Jurkat, Clone E6-1 (cell line): ENCODE results near the gene LSS. TPM values are rescaled to one million over a fixed set of nuclear protein-coding genes. Genes with fewer than 3 reads are reported as not detected.

Experiments used
- DNase-seq: peaks from one replicate; pipeline ENCODE4 v3.0.0-alpha.2; 2011; ENCODE audit warnings: low read depth, low spot score
- H3K4me3 ChIP-seq: 2 replicates; pipeline ENCODE4 v1.5.1; 2011; ENCODE audit warnings: mild to moderate bottlenecking, low read length, control low read depth, moderate library complexity
- polyA plus RNA-seq: library from polyadenylated mRNA; unstranded; fragments of >200 nt; gene quantifications from one replicate; pipeline ENCODE4 v1.2.1, GENCODE V29; 2012; ENCODE audit warnings: missing spikeins; ENCODE audit not compliant: insufficient read length, insufficient read depth

Gene LSS
- polyA plus RNA-seq = 70.2 TPM

DNA sequence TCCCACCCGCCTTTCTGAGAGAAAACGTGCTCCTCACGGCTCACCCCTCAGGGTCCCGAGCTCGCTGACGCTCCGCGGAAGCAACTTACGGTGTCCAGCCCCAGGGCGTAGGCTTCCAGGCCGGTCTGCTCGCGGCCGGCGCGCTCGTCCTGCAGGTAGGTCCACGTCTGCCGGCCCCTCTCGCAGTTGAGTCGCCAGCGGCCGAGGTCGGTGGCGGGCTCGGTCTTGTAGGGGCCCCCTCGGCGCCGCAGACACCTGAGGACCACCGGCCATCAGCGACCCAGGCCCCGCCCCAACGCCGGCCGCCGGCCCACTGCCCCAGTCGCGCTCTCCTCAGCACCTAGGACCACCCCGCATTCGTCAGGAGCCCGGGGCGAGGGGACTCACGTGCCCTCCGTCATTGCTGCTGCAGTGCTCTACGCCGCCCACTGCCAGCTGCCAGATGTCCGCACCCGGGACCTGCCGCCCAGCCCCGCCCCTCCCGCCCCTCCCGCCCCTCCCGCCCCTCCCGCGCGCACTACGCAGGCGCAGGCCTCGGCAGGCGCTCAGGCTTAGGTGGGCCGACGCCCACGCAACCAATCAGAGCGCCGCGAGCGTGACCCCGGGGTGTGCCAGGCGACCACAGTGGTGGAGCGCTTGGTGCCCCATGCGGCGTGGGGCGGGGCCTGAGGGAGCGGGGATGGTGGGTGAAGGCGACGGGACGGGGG lies at the start of gene LSS:
Gene LSS (minus strand): TSS at position 430 of the 707 bp plus-strand sequence. CDS start 29 bp downstream, at position 401.
- peak; percentile 97 for DNase-seq

DNA sequence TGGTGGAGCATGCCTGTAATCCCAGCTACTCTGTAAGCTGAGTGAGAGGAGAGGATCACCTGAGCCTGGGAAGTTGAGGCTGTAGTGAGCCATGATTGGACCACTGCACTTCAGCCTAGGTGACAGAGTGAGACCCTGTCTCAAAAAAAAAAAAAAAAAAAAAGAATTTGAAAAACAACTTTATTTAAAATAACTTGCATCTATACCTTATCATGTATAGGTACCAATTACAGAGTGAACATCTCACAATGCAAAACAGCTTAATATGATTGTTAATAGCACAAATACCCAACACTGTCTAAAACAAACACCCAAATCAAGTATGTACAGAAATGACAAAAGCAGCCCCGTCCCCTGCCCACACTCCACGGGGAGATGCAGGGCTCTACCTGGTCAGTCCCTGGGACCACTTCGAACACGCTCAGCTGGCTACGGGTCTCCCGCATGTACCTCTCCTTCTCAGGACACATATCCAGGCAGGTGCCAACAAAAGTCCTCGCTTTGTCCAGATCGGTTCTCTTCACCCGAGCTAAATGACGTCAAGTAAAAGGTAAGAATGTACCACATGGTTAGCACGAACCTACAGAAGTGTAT lies 46.3 kb upstream of the LSS start:
- no peak for DNase-seq
- no peak overlapping the region for H3K4me3 ChIP-seq

More for the DNA sequence above, at the start of gene LSS:
- H3K4me3 ChIP-seq = peak within 1 kb of the TSS; percentile 80

DNA sequence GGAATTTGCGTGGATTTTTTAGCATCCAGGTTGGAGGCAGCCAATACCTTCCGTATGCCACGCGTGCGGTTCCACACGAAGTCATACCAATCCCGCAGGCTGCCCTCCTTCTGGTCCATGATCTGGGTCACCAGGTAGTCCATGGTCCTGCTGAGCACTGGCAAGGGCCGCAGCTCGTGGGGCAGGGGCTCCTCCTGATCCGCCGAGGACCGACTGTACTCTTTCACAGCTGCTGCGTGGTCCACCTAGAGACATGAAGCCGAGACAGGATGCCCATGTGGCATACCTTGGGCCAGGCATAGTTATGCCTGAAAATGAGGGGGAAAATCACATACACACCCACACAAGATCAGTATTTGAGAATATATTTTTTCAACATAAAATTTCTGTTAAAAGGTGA lies 44.8 kb upstream of the LSS start:
- no peak overlapping the region for H3K4me3 ChIP-seq
- no peak for DNase-seq

DNA sequence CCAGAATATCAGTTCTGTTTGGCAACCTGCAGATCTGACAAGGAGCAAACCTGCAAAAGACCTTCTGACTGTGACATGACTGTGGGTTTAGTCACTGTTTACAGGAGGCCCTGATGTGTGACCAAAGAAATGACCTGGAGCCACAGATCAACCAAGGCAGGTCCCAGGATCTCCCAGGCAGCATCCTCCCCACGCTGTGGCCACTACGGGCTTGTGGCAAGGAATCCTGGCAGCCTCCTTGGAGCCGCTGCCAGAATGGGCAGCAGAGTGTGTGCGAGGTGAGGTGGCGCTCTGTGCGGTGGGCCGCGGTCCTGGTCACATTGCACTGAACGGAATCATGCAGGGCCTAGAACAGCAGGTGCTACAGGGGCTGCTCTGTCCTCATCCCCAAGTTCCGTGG lies 40.9 kb upstream of the LSS start:
- DNase-seq = no peak
- no peak overlapping the region for H3K4me3 ChIP-seq

DNA sequence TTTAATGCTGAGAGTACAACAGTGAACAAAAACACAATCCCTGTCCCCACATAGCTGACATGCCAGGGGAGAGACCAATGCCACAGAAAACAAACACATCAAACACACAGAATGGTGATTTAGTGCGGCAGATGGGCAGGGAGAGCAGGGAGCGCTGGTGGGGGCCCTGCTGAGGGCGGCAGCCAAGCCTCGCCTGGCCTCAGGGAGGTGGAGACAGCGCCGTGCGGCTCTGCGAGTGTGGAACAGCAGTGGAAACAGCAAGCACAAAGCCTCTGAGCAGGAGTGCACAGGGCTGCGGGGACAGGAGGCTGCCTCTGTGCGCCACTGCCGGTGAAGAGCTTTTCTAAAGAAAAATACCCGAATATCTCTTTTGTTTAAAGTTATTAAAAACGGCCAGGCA lies 39.8 kb upstream of the LSS start:
- no peak for DNase-seq

DNA sequence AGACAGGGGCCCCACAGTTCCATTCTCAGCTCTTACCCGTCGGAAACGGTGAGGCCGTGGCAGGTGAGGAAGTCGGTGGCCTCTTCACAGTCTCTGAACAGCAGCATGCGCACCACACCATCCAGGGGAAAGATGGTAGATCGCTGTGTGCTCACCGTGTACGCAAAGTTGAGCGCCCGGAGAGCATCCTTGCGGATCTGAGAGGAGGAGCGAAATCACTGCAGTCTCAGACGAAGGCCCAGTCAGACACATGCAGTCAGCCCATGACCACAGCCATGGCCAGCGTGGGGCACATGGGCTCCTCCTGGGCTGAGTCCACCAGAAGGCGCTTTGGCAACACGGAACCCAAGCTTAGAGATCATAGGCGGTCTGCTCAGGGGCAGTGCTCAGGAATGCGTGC lies 38.4 kb upstream of the LSS start:
- no peak for DNase-seq
- H3K4me3 ChIP-seq = no peak overlapping the region

More for the DNA sequence above, 39.8 kb upstream of the LSS start:
- no peak overlapping the region for H3K4me3 ChIP-seq

DNA sequence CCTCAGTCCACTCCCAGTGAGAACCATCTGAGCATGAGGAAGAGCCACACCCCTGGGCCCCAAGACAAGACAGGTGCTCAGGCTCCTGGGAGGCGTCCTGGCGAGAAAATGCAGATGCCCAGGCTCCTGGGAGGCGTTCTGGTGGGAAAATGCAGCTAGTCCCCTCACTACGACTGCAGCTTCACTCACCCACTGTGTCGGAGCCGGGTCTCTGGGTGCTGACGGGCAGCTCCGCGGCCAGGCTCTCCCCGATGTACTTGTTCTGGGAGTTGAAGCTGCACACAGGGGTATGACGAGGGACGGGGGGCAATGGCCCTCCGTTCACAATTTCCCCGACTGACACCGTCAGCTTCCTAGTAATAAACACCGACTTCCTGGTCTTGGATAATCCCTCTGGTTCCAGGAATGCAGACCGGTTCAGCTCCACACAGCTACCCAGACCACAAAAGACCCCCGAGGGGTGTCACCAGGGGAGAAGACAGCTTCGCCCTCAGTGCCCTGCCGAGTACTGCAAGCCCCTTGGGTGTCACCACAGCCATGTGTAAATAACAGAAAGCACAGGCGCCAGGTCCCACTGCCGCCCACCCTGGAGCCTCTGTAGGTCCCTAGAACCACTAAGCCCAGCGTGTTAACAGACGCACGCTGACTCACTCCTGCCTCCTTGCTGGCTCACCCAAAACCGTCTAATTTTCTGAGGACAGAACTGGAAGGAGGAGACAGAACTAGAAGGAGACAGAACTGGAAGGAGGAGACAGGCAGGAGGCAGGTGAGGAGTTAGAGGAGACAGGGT lies 37.4 kb upstream of the LSS start:
- DNase-seq = no peak
- no peak overlapping the region for H3K4me3 ChIP-seq

DNA sequence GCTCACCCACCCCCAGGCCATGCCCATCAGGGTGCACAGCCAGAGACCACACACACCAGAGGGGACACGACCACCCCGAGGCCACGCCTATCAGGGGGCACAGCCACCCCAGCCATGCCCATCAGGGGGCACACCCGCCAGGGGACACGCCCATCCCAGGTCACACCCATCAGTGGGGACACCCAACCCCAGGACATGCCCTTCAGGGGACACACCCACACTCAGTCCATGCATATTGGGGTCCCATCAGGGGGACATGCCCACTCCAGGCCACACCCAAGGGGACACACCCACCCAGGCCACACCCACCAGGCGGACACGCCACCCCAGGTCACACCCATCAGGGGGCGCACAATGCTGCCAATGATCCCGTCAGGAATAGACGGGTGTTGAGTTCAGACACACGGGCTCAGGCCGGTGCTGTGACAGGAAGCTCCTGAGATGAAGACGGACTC lies 36.1 kb upstream of the LSS start:
- DNase-seq = no peak
- no peak overlapping the region for H3K4me3 ChIP-seq

DNA sequence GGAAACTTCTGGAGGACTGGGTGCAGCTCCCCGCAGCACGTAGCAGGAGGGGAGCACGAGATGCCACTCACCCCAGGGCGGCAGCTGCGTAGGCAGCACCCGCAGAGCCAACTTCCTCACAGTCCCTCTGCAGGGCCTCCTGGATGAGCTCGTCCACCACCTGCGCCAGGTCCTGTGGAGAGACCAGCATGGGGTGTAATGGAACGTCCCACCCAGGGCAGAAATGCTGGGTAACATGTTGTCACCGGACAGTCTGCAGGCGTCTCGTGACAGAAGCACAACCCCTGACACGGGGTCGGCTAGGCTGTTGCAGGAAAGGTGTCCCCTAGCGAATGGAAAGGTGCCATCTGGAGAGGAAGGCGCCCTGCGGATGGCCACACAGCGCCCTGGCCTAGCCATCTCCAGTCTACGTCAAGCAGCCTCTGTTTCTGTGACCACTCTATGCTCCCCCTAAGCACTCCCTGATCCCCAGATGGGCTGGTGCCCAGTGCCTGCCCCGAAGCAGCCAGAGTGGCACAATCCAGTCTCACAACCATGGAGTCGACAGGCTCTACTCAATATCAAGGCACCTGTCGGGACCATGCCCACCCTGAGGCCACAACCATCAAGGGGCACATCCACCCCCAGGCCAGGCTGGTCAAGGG lies 35.6 kb upstream of the LSS start:
- no peak overlapping the region for H3K4me3 ChIP-seq
- DNase-seq = no peak

DNA sequence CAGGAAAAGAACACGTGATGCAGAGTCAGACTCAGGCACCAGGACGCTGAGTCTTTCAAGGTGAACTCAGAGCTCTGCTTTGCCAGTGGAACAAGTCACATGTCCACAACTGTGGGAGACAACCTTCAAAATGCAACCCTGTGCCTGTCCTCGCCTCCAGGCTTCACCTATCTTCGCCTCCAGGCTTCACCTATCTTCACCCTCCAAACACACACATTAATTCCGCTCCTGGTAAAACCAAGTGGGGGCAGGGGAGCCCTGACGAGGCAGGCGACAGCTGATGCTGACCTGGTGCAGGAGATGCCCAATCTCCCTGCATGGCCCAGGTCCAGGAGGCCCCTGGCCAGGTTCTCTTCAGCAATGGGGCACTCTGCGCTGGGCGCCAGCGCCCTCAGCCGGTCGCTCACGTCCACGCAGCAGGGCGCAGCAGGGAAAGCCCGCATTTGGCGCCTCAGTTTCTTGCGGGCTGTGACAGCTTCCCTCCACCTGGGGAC lies 28.0 kb upstream of the LSS start:
- DNase-seq = no peak
- no peak overlapping the region for H3K4me3 ChIP-seq

DNA sequence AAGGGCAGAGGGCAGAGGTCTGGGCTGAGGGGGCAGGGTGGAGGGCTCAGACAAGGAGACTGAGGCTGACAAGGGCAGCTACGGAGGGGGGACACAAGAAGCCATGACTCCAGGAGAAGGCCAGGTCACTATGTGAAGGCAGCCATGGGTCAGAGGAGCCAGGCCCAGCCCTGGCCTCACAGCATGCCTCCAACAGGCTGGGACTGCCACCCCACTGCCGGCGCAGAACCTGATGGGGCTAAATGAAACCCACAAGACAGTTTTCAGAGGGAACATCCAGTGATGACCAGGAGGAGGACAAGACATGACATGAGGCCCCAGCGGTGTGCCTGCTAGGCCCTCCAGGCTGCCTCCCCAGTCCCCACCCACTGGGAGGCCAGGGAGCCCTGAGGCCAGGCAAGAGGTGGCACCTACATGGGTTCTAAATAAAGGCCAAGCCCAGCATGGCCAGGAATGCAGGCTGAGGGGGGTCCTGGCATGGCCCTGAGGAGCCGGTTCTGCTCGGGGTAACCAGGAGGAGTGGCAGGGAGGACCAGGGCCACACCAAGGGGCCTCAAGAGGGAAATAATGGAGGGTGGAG lies 27.3 kb upstream of the LSS start:
- no peak for DNase-seq
- no peak overlapping the region for H3K4me3 ChIP-seq

DNA sequence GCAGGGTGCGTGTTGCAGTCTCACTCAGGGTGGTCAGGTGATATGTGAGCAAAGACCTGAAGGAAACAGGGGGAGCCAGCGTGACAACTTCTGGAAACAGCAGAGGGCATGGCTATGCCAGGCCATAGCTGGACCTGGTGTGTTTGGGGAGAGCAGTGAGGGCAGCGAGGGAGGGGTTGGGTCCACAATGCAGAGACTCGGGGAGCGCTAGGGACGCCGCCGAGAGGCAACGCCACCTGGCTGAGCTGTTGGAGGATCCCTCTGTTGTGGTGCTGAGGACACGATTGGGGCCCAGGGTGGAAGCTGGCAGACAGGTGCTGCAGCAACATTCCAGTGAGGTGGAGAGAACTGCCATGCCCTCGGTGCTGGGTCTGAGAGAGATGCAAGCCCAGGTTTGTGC lies 26.6 kb upstream of the LSS start:
- H3K4me3 ChIP-seq = no peak overlapping the region
- no peak for DNase-seq

DNA sequence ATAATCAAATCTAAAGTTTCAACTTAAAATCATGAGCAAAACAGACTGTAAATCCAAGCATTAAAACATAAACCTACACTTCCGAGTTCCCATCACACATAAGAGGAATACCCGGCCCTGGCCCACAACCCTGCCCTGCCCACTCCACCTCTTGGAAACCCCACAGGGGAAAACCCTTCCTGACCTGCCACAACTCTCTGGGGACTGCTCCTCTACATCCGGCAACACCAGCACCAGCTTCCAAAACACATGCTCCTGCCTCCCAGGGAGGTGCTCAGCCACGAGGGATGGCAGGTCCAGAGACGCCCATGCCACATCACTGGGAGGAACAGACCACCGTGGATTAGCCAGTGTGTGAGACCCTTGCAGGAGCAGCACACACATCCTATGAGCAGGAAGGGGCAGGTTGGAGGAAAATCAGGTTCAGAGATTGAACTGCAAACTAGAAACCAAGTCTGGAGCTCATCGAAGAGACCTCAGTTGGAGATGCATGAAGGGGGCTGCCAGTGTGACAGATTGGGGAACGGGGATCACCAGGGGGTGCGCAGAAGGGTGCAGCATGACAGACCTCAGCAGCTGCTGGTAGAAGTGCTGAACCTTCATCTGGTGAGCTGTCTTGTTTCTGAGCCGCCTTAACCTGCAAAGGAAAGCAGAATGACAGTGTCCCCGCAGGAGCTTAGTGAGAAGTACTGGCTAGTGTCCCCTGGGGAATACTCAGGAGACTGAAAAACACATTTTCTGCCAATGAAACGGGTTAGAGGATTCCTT lies 25.8 kb upstream of the LSS start:
- DNase-seq = no peak
- no peak overlapping the region for H3K4me3 ChIP-seq

DNA sequence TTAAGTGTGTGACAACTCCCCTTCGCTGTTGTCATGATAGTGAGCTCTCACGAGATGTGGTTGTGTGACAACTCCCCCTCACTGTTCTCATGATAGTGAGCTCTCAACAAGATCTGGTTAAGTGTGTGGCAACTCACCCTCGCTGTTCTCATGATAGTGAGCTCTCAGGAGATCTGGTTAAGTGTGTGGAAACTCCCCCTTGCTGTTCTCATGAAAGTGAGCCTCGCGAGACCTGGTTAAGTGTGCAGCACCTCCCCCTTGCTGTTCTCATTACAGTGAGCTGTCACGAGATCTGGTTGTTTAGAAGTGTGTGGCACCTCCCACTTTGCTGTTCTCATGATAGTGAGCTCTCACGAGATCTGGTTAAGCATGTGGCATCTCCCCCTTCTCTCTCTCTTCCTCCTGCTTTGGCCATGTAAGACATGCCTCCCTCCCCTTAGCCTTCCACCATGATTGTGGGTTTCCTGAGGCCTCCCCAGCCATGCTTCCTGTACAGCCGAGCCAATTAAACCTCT lies 25.1 kb upstream of the LSS start:
- peak; percentile 87 for DNase-seq
- no peak overlapping the region for H3K4me3 ChIP-seq

DNA sequence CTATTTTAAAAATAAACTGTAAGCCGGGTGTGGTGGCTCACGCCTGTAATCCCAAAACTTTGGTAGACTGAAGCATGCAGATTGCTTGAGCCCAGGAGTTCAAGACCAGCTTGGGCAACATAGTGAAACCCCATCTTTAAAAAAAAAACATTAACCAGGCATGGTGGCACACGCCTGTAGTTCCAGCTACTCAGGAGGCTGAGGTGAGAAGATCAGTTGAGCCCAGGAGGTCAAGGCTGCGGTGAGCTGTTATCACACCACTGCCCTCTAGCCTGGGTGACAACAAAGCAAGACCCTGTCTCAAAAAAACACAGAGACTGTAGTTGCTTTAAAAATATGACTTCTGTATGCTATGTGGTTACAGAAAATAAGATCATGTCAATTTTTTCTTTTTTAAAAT lies 24.3 kb upstream of the LSS start:
- H3K4me3 ChIP-seq = no peak overlapping the region
- DNase-seq = no peak

DNA sequence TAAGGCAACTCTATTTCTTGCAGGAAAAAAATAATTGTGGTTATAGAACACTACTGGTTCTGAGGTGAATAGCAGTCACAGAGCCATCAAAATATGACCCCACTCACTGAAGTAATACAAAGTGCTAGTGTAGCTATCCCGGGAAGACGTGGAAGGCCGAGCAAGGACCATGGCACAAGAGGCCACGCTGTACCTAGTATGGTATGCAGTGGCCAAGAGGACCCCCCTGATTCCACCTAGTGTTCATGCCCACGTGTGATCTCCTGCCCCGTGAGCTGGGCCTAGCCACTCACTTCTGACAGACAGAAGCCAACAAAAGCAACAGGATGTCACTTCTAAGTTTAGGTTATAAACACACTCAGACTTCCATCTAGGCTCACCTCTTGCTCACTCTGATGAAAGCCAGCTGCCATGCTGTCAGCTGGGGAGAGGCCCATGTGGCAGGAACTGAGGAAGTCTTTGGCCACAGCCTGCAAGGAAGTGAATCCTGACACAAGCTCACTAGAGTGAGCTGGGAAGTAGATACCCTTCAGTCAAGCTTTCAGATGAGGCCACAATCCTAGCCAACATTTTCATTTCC lies 21.7 kb upstream of the LSS start:
- peak; percentile 43 for DNase-seq
- no peak overlapping the region for H3K4me3 ChIP-seq

DNA sequence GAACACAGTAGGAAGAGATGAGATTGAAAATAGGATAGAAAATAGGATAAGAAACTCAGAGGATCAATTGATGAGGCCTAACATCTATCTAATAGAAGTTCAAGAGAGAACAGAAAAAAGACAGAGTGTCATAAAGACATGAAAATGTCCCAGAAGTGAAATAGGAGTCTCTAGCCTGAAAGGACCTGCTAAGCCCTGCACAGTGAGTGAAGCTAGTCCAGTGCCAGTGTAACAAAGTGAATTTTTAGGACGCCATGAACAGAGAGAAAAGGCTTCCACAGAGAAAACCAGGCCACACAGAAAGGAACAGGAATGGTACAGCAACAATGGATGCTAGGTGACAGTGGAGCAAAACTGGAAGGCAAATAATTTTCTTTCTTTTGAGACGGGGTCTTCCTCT lies 20.3 kb upstream of the LSS start:
- no peak overlapping the region for H3K4me3 ChIP-seq
- no peak for DNase-seq

DNA sequence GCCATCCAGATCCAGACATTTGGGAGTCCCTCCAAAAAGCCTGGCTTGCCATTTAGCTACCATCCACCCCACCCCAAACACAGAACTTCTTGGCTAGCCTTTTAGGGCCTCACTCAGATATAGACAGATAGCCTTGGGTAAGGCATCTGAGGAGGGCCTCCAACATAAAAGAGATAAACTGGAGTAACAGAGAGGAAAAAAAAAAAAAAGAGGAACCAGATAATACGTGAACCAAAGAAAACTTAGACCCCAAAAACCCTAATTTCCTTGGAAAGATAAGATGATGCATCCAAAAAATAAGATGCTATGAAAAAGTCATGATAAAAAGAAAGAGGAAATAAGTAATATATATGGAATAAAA lies 19.8 kb upstream of the LSS start:
- no peak for DNase-seq
- H3K4me3 ChIP-seq = no peak overlapping the region
